K562 (cell line): ENCODE measurements around the gene TNFSF15.

Experiments used
- ARID4B ChIP-seq: sonication (generic); formaldehyde crosslinking; IDR thresholded peaks from 2 replicates; pipeline ENCODE4 v1.8.0; 2022; ENCODE audit warnings: mild to moderate bottlenecking, missing genetic modification reagents
- CTCF ChIP-seq, 3 experiments: IDR thresholded peaks in 2 of 3; conservative IDR thresholded peaks in 1 of 3; 2 replicates each; pipeline ENCODE4 v1.5.1; 2011 to 2012; ENCODE audit warnings: low read length in 3 of 3, mild to moderate bottlenecking in 3 of 3, control low read depth in 2 of 3, improper control_type of control experiment in 1 of 3, inconsistent platforms in 1 of 3, low read depth in 1 of 3, mixed read lengths in 1 of 3, moderate library complexity in 1 of 3; ENCODE audit not compliant: insufficient read depth in 2 of 3
- E2F1 ChIP-seq: sonication (generic); formaldehyde crosslinking; IDR thresholded peaks from 2 replicates; pipeline ENCODE4 v1.8.1; 2023; ENCODE audit warnings: mild to moderate bottlenecking, missing genetic modification reagents, moderate library complexity
- EP300 ChIP-seq: IDR thresholded peaks from 2 replicates; pipeline ENCODE4 v1.6.1; 2012; ENCODE audit warnings: low read length, improper control_type of control experiment
- MLX ChIP-seq, 2 experiments: fragments of 450-650 bp in 1 of 2; sonication (generic) in 1 of 2; formaldehyde crosslinking; conservative IDR thresholded peaks; 2 replicates each; pipeline versions ENCODE4 v1.4.0 to v1.8.1; 2020 to 2022; ENCODE audit warnings: mild to moderate bottlenecking in 1 of 2, missing genetic modification reagents in 1 of 2
- ZBTB11 ChIP-seq, 3 experiments: fragments of 200-800 bp in 1 of 3; fragments of 250-450 bp in 1 of 3; fragments of 450-650 bp in 1 of 3; sonication (Bioruptor Pico) in 1 of 3; sonication (Bioruptor generic) in 1 of 3; formaldehyde crosslinking in 1 of 3; IDR thresholded peaks; 2 replicates each; pipeline versions ENCODE4 v1.6.1 to v1.8.0; 2016 to 2022; ENCODE audit warnings: mild to moderate bottlenecking in 2 of 3, missing genetic modification characterization in 2 of 3, missing compliant biosample characterization in 1 of 3, moderate library complexity in 1 of 3

- no peak for TF ChIP-seq CTCF (IDR thresholded peaks at IDR 0.05 in 2 of 3, conservative IDR thresholded peaks at IDR 0.05 in 1 of 3; ENCODE audit: insufficient read depth in 2 of 3, low read depth in 1 of 3, low read length in 3 of 3)
- TF ChIP-seq ZBTB11 (CRISPR knock-in tag; IDR thresholded peaks at IDR 0.05): no peak
- TF ChIP-seq E2F1: no peak
- no peak for TF ChIP-seq MLX (CRISPR knock-in tag; conservative IDR thresholded peaks at IDR 0.05)
- no peak for TF ChIP-seq EP300
- no peak for TF ChIP-seq ARID4B (CRISPR knock-in tag)
These were observed 12.3 kb upstream of the TNFSF15 start for GRCh38 chr9:114818178-114818577.
